Mesodermal cell (in vitro differentiated cells): ENCODE results near the gene TLCD4.

ENCODE experiments used
- H3K27ac ChIP-seq: 2 replicates; pipeline ENCODE4 v1.7.0; 2013; ENCODE audit warnings: mild to moderate bottlenecking, low read depth, low read length, moderate library complexity; ENCODE audit not compliant: severe bottlenecking
- H3K36me3 ChIP-seq: 2 replicates; pipeline ENCODE4 v1.7.1; 2013; ENCODE audit warnings: mild to moderate bottlenecking, low read length, moderate library complexity; ENCODE audit not compliant: control insufficient read depth, insufficient read depth
- H3K4me1 ChIP-seq: one replicate; pipeline ENCODE4 v1.7.1; 2013; ENCODE audit warnings: mild to moderate bottlenecking, low read length; ENCODE audit not compliant: insufficient read depth, control insufficient read depth, poor library complexity, severe bottlenecking
- H3K4me3 ChIP-seq: 2 replicates; pipeline ENCODE4 v1.7.0; 2013; ENCODE audit warnings: low read length, control low read depth, mild to moderate bottlenecking; ENCODE audit not compliant: insufficient read depth, poor library complexity, severe bottlenecking; ENCODE audit errors: extremely low read depth
- H3K9me3 ChIP-seq: 2 replicates; pipeline ENCODE4 v1.7.1; 2013; ENCODE audit warnings: mild to moderate bottlenecking, low read length, moderate library complexity; ENCODE audit not compliant: control insufficient read depth
- WGBS, 2 experiments: methylation state at CpG; one replicate each; pipeline ENCODE4 v1.1.5; 2013; ENCODE audit warnings: missing lambda C conversion rate in 2 of 2; ENCODE audit not compliant: insufficient coverage in 2 of 2; 5-methylcytosine and 5-hydroxymethylcytosine counted together

TLCD4 gene

GRCh38 chr1:95122151-95122697 is 5.1 kb downstream of the TLCD4 start:
- Histone ChIP-seq H3K36me3 (no peaks in the 10 kb centered on the region), H3K4me3 (no peak overlapping the region), H3K9me3 (no peaks in the 10 kb centered on the region), H3K4me1 (no peaks in the 10 kb centered on the region), H3K27ac (no peak overlapping the region)
- 80 to 89% methylated on average over 7 to 8 of the region's 8 CpGs for WGBS, 2 experiments

GRCh38 chr1:95124342-95124741 is 7.2 kb downstream of the TLCD4 start:
- no peaks in the 10 kb centered on the region for H3K9me3 ChIP-seq
- H3K4me1 ChIP-seq, result no peaks in the 10 kb centered on the region
- no peak overlapping the region for H3K27ac ChIP-seq
- 89 to 100% methylated on average over 2 of the region's 2 CpGs for WGBS, 2 experiments
- no peaks in the 10 kb centered on the region for H3K36me3 ChIP-seq
- H3K4me3 ChIP-seq, result no peak overlapping the region

DNA sequence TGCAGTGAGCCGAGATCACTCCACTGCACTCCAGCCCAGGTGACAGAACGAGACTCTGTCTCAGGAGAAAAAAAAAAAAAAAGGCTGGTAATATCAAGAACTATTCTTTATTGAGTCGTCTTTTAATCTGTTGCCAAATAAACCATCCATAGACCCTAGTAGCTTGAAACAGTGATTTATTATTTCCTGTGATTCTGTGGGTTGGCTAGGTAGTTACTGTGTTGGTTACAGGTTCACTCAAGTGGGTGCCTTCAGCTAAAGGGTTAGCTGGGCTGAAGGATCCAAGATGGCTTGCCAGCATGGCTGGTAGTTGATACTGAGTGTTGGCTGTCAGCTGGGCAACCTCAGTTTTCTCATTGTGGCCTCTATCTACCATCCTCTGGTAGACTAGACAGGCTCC is 9.2 kb downstream of the TLCD4 start:
- H3K27ac ChIP-seq, result no peak overlapping the region
- H3K36me3 ChIP-seq, result no peaks in the 10 kb centered on the region
- H3K4me3 ChIP-seq, result no peak overlapping the region
- H3K4me1 ChIP-seq, result no peaks in the 10 kb centered on the region
- WGBS, 2 experiments, result no CpG with 5 or more reads among the region's 3 CpGs
- no peaks in the 10 kb centered on the region for H3K9me3 ChIP-seq

GRCh38 chr1:95126846-95127245 is 9.7 kb downstream of the TLCD4 start:
- Histone ChIP-seq H3K4me3 (no peak overlapping the region), H3K9me3 (no peaks in the 10 kb centered on the region), H3K27ac (no peak overlapping the region), H3K36me3 (no peaks in the 10 kb centered on the region), H3K4me1 (no peaks in the 10 kb centered on the region)
- 94 to 100% methylated on average over 2 of the region's 4 CpGs for WGBS, 2 experiments

DNA sequence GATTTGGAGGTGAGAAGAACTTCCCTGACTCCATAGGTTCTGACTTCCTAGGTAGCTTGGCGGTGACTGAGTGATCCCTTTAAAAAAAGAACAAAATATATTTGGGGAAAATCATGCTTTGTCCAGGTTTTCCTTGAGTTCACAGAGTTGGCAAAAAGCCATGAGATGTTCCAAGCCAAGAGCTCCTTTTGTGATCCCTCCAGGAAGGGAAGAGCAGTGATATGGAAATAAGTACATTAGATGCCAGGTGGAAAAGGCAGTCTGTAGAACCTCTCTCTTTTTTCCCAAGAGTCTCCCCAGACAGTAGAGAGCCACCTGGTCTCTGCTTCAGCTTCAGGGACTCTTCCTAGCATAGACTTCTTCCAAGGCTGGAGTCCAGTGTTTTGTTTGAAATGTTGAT is 10.2 kb downstream of the TLCD4 start:
- H3K36me3 ChIP-seq, result no peaks in the 10 kb centered on the region
- no peaks in the 10 kb centered on the region for H3K4me1 ChIP-seq
- no peaks in the 10 kb centered on the region for H3K9me3 ChIP-seq
- H3K4me3 ChIP-seq, result no peak overlapping the region
- H3K27ac ChIP-seq, result no peak overlapping the region
- 80% methylated on average over 1 of the region's 1 CpG; no CpG with 5 or more reads in 1 of the 2 experiments for WGBS, 2 experiments

DNA sequence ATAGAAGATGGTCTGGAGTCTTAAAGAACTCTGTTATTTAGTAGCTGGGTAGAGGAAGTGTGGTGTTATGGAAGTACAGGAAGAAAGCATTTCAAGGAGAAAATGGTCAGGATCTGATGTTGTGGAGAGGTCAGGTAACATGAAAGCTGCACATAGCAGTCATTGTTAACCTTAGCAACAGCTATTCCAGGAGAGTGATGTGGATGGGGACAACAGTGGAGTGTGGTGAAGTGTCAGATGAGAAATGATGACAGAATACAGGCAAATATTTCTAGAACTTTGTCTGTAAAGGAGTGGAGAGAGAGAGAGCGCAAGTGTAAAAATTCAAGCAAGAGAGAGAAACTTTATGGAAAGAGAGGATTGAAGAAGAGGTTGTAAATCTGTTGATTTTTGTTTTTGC is 15.6 kb downstream of the TLCD4 start:
- H3K4me3 ChIP-seq, result no peak overlapping the region
- no peak overlapping the region for H3K27ac ChIP-seq
- H3K9me3 ChIP-seq, result no peaks in the 10 kb centered on the region
- no peaks in the 10 kb centered on the region for H3K4me1 ChIP-seq
- H3K36me3 ChIP-seq, result no peaks in the 10 kb centered on the region
- 94 to 100% methylated on average over 1 of the region's 1 CpG for WGBS, 2 experiments

DNA sequence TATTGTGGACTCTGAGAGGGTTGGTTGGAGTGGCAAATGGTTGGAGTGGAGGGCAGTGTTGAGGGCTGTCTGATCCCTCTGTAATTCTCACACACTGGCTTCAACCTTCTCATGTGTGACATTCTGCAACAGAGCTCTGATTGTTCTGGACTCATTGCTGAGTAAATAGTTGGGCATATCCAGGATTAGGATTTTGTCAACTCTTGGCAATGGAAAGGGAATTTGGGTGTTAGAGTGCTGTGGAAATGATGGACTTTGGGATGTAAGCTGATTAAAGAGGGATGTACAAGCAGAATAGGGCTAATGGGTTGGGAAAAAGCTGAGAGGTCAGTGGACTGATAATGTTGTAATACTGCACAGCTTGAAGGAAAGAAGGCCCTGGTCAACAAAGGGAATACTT is 16.5 kb downstream of the TLCD4 start:
- H3K4me3 ChIP-seq, result no peak overlapping the region
- H3K4me1 ChIP-seq, result no peaks in the 10 kb centered on the region
- no peaks in the 10 kb centered on the region for H3K9me3 ChIP-seq
- no peaks in the 10 kb centered on the region for H3K36me3 ChIP-seq
- no peak overlapping the region for H3K27ac ChIP-seq

DNA sequence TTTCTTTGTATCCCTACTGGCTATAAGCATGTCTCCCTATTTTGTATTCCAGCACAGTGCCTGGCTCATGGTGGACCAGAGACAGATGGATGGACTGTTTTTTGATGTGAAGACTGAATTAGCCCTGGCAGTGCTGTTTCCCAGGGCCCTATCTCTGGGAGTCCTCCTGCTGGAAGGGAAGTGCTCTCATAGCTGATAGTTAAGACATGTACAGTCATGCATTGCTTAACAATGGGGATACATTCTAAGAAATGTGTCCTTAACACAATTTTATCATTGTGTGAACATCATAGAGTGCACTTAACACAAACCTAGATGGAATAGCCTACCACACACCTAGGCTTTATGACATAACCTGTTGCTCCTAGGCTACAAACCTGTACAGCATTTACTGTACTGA is 21.1 kb downstream of the TLCD4 start:
- Histone ChIP-seq H3K4me3 (no peak overlapping the region), H3K27ac (no peak overlapping the region), H3K9me3 (no peaks in the 10 kb centered on the region), H3K4me1 (no peaks in the 10 kb centered on the region), H3K36me3 (no peaks in the 10 kb centered on the region)

GRCh38 chr1:95139039-95139438 is 21.9 kb downstream of the TLCD4 start:
- H3K27ac ChIP-seq, result no peak overlapping the region
- H3K9me3 ChIP-seq, result no peaks in the 10 kb centered on the region
- H3K4me3 ChIP-seq, result no peak overlapping the region
- WGBS, 2 experiments, result no CpG with 5 or more reads among the region's 1 CpG
- no peaks in the 10 kb centered on the region for H3K4me1 ChIP-seq
- no peaks in the 10 kb centered on the region for H3K36me3 ChIP-seq

- Histone ChIP-seq H3K36me3 (no peaks in the 10 kb centered on the region), H3K4me3 (no peak overlapping the region), H3K4me1 (no peaks in the 10 kb centered on the region), H3K27ac (no peak overlapping the region), H3K9me3 (no peaks in the 10 kb centered on the region)
Measured at GRCh38 chr1:95140791-95141190, 23.6 kb downstream of the TLCD4 start.

DNA sequence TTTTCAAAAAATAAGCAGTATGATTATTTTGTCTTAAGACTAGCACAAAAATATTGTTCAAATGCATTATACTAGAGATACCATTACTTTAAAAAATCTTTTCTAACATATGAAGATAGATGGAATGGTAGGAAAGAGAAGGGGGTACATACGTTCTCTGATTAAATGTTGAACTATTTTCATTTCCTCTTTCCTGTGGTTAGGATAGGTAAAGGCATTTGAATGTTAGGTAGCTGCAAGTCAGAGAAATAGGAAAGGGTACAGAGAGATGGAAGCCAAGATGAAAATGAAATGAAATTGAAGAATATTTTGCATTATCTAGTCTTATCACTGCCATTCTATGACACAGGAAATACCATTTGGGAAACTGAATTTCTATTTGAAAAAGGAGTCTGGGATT is 28.3 kb downstream of the TLCD4 start:
- WGBS, 2 experiments, result 100% methylated on average over 1 of the region's 1 CpG
- Histone ChIP-seq H3K4me1 (no peaks in the 10 kb centered on the region), H3K4me3 (no peak overlapping the region), H3K36me3 (no peaks in the 10 kb centered on the region), H3K9me3 (no peaks in the 10 kb centered on the region), H3K27ac (no peak overlapping the region)

- Histone ChIP-seq H3K4me1 (no peaks in the 10 kb centered on the region), H3K36me3 (no peaks in the 10 kb centered on the region), H3K9me3 (no peaks in the 10 kb centered on the region), H3K27ac (no peak overlapping the region), H3K4me3 (no peak overlapping the region)
Measured at GRCh38 chr1:95146637-95147036, 29.5 kb downstream of the TLCD4 start.
